Breast epithelium (tissue), 4 donors: ENCODE results near the gene METTL17. TPM values are rescaled to one million over a fixed set of nuclear protein-coding genes. Genes with fewer than 3 reads are reported as not detected.
"Not testable (repeated sequence)": the region's sequence is repeated elsewhere in the genome, so short reads cannot be mapped to it uniquely, and the experiment has no call there.

Experiments
- DNase-seq, 2 donors: peaks; one replicate each; pipeline ENCODE4 v3.0.0-alpha.2; 2019; ENCODE audit warnings: low spot score in 2 of 2
- H3K27ac ChIP-seq, 2 donors: fragments of 200-600 bp; sonication (generic) in 1 of 2; one replicate each; pipeline ENCODE4 v1.5.1; 2016 to 2019; ENCODE audit warnings: mild to moderate bottlenecking in 1 of 2
- H3K27me3 ChIP-seq, 2 donors: fragments of 200-600 bp; sonication (generic) in 1 of 2; one replicate each; pipeline versions ENCODE4 v1.5.1 to v1.6.0; 2017 to 2019; ENCODE audit warnings: control low read depth in 1 of 2, mild to moderate bottlenecking in 1 of 2
- H3K36me3 ChIP-seq: fragments of 200-600 bp; one replicate; pipeline ENCODE4 v1.5.1; 2019
- H3K4me1 ChIP-seq, 2 donors: fragments of 200-600 bp; sonication (generic); one replicate each; pipeline ENCODE4 v1.5.1; 2016 to 2019; ENCODE audit warnings: control low read depth in 1 of 2
- H3K4me3 ChIP-seq, 3 donors: fragments of 200-600 bp; sonication (generic); 1 replicate in 2 of 3; 2 replicates in 1 of 3; pipeline ENCODE4 v1.5.1; 2016 to 2019; ENCODE audit warnings: mild to moderate bottlenecking in 3 of 3, moderate library complexity in 2 of 3
- H3K9me3 ChIP-seq, 2 donors: fragments of 200-600 bp; sonication (generic) in 1 of 2; one replicate each; pipeline ENCODE4 v1.5.1; 2016 to 2019; ENCODE audit warnings: control low read depth in 1 of 2
- CTCF ChIP-seq, 3 donors: fragments of 450-650 bp; IDR thresholded peaks; one replicate each; pipeline ENCODE4 v1.5.1; 2016 to 2017; ENCODE audit warnings: antibody characterized with exemption in 3 of 3, mild to moderate bottlenecking in 3 of 3, moderate library complexity in 3 of 3
- POLR2A ChIP-seq: fragments of 450-650 bp; IDR thresholded peaks from one replicate; pipeline ENCODE4 v1.6.1; 2016; ENCODE audit warnings: antibody characterized with exemption, mild to moderate bottlenecking, moderate library complexity
- POLR2AphosphoS5 ChIP-seq, 3 donors: sonication (generic); formaldehyde crosslinking; IDR thresholded peaks; one replicate each; pipeline ENCODE4 v1.6.1; 2017; ENCODE audit warnings: antibody characterized with exemption in 3 of 3
- intact Hi-C: fragments of 100-400 bp; cut with DNase I; formaldehyde crosslinking; loops from one replicate; pipeline ENCODE4 v1.15.1; 2023; ENCODE audit warnings: low total_unique reads
- total RNA-seq, 3 donors: library from RNA; depleted of rRNA; stranded (reverse); fragments of >200 nt; gene quantifications; one replicate each; pipeline ENCODE4 v1.1.0, GENCODE V29; 2016

METTL17 gene, protein sequence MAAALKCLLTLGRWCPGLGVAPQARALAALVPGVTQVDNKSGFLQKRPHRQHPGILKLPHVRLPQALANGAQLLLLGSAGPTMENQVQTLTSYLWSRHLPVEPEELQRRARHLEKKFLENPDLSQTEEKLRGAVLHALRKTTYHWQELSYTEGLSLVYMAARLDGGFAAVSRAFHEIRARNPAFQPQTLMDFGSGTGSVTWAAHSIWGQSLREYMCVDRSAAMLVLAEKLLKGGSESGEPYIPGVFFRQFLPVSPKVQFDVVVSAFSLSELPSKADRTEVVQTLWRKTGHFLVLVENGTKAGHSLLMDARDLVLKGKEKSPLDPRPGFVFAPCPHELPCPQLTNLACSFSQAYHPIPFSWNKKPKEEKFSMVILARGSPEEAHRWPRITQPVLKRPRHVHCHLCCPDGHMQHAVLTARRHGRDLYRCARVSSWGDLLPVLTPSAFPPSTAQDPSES
- total RNA-seq = 100 to 1,000 TPM in 1 of 3 donors, 10 to 100 TPM in 2; 78.6 to 105 (median 89.5) TPM

GRCh38 chr14:20989787-20990600, at the start of gene METTL17:
TSS of gene METTL17 (plus strand) at chr14:20989980. CDS start at chr14:20990003, 23 bp downstream.
- Histone ChIP-seq H3K27me3 (no peaks in the 10 kb centered on the region), H3K4me1 (peaks cover 5 to 20% of the 10 kb centered on the region in 2 donors)

GRCh38 chr14:20945146-20945545, 44.6 kb upstream of the METTL17 start:
- H3K4me1 ChIP-seq, H3K27me3 ChIP-seq, H3K27ac ChIP-seq, intact Hi-C loops, DNase-seq, H3K36me3 ChIP-seq, H3K4me3 ChIP-seq, H3K9me3 ChIP-seq: not testable (repeated sequence)

More at GRCh38 chr14:20989787-20990600, at the start of gene METTL17:
- intact Hi-C loops = no loop called here
- peak within 1 kb of the TSS; percentile 76 to 93 (median 87) for H3K4me3 ChIP-seq
- H3K27ac ChIP-seq = peak within 1 kb of the TSS; percentile 89 to 91
- H3K9me3 ChIP-seq = no peaks in the 10 kb centered on the region
- peak; percentile 90 to 93 for DNase-seq
- TF ChIP-seq POLR2AphosphoS5 (IDR thresholded peaks at IDR 0.05) = peak; percentile 76 to 79 (median 79)
- TF ChIP-seq POLR2A = peak; percentile 74
- TF ChIP-seq CTCF (IDR thresholded peaks at IDR 0.05) = peak in 2 of 3 donors; percentile 19 to 23
- H3K36me3 ChIP-seq = no peaks in the 10 kb centered on the region

GRCh38 chr14:20946707-20947106, 43.1 kb upstream of the METTL17 start:
- H3K9me3 ChIP-seq, H3K27me3 ChIP-seq, H3K4me1 ChIP-seq, H3K4me3 ChIP-seq, H3K36me3 ChIP-seq, intact Hi-C loops, DNase-seq, H3K27ac ChIP-seq: not testable (repeated sequence)

DNA sequence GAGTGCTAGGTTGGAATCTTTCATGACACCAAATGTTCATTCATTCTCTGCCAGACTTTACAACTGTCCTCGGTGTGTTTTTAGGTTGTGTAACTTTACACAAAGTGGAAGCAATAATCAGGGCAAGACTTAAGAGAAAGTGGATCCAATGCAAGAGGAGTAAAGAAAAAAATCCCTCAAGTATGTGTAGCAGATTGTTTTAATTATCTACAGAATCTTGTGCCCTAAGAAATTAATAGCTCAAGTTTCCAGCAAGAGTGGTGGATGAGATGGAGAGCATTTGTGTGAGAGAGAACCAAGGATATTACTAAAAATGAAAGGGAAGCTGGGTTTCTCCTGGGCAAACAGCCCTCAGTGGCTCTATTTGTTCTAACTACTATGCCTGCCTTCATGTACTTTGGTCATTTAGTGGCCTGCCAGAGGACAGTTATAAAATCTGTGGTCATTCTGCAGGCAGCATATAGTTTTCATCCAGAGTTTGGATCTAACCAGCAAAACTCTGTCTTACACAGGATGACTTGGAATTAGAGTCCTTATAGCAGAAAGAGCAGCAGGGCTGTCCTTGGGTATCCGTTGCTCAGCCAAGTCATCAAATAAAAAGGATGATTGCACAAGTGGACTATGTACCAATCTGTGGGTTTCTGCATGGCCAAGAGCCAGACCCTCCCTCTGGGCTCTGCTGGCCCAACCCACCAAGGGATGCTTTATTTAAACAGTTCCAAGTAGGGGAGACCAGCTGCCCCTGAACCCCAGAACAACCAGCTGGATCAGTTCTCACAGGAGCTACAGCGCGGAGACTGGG, 34.8 kb upstream of the METTL17 start, which contains the start of gene RNASE2:
TSS of gene RNASE2 (plus strand) at position 752 of the 802 bp plus-strand sequence. CDS start 285 bp downstream, outside the sequence.
- H3K4me1 ChIP-seq, intact Hi-C loops, H3K36me3 ChIP-seq, H3K27ac ChIP-seq, H3K9me3 ChIP-seq, H3K4me3 ChIP-seq, H3K27me3 ChIP-seq, DNase-seq: not testable (repeated sequence)

DNA sequence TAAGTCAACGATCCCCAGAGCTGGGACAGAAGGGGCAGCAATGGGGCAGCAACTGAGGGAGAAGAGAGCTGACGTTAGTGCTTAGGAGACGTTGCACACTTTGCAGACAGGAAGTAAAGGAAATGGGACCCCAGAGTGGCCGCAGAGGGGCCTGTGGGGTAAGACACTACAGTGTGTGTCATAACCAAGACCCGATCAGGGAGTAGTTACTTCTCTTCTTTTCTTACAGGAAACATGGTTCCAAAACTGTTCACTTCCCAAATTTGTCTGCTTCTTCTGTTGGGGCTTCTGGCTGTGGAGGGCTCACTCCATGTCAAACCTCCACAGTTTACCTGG, 34.3 kb upstream of the METTL17 start:
- intact Hi-C loops, H3K27me3 ChIP-seq, DNase-seq, H3K36me3 ChIP-seq, H3K27ac ChIP-seq, H3K9me3 ChIP-seq, H3K4me3 ChIP-seq, H3K4me1 ChIP-seq: not testable (repeated sequence)

GRCh38 chr14:20956376-20956976, 33.3 kb upstream of the METTL17 start:
- H3K27me3 ChIP-seq = no peaks in the 10 kb centered on the region
- intact Hi-C loops = no loop called here
- DNase-seq = no peak
- no peak overlapping the region for H3K27ac ChIP-seq
- H3K9me3 ChIP-seq = no peaks in the 10 kb centered on the region
- H3K4me1 ChIP-seq = no peaks in the 10 kb centered on the region
- TF ChIP-seq POLR2AphosphoS5 (IDR thresholded peaks at IDR 0.05) (no peak), POLR2A (no peak), CTCF (IDR thresholded peaks at IDR 0.05) (no peak)
- H3K4me3 ChIP-seq = no peak overlapping the region
- H3K36me3 ChIP-seq = no peaks in the 10 kb centered on the region

DNA sequence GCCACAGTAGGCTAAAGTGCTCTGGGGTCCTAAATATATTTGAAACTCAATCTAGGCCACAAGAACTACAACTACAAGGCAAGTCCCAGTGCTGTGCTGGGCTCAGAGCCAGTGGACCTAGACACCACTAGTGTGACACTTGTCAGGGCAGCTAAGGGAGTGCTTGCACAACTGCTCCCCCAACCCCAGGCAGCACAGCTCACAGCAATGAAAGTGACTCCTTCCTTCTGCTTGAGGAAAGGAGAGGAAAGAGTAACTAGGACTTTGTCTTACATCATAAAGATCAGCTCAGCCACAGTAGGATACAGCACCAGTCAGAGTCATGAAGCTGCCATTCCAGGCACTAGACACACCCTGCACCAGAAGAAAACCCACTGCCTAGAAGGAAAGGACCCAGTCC, 30.8 kb upstream of the METTL17 start:
- H3K27ac ChIP-seq, H3K4me1 ChIP-seq, H3K27me3 ChIP-seq, H3K9me3 ChIP-seq, intact Hi-C loops, H3K36me3 ChIP-seq, DNase-seq, H3K4me3 ChIP-seq: not testable (repeated sequence)
